HG02571 (cell line): ENCODE measurements around the gene GNAI2.
A peak's percentile ranks its signal among the peaks of the same experiment; 100 is the strongest.
"Not testable (repeated sequence)": the region's sequence is repeated elsewhere in the genome, so short reads cannot be mapped to it uniquely, and the experiment has no call there.

Experiments
- ATAC-seq: cut with Tn5 transposase; IDR thresholded peaks from one replicate; pipeline ENCODE4 v1.9.1; 2021; ENCODE audit warnings: mild to moderate bottlenecking, moderate library complexity; ENCODE audit not compliant: unreplicated experiment

Gene GNAI2

DNA sequence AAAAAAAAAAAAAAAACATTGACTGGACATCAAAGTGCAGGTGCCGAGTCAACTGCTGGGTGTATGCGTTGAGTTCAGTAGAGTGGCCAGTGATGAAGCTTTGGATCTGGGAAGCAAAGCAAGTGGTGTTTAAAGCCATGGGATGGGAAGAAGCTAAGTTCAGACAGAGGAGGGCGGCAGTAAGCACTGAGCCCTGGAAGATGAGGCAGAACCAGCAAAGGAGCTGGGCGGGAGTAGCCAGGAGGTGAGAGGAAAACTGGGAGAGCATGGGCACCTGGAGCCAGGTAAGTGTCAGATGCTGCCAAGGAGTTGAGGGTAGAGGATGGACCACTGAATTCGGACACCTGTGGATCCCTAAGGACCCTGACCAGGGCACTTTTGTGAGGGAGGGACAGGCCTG lies 11.4 kb upstream of the GNAI2 start:
- no peak for ATAC-seq

DNA sequence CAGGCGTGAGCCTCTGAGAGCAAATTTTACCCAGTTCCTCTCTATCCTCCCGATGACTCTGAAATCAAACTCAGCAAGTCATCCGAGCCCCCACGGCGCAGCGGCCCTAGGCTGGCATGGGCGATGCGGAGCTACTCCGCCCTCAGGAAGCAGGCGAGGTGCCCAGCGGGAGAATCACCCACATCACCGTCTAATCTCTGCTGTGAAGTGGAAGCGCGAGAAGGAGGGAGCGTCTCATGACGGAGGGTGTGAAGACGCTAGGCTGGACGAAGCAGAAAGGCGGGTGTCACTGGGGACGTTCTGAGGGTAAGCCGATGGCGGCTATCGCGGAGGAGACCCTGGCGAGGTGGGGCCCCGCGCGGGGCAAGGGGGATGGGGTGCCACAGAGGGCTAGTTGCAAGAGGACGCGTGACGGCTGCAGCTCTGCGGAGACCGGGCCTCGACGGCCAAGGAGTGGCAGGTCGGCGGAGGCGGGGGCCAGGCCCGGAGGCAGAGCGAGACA lies 9.1 kb upstream of the GNAI2 start:
- peak; percentile 1 for ATAC-seq

DNA sequence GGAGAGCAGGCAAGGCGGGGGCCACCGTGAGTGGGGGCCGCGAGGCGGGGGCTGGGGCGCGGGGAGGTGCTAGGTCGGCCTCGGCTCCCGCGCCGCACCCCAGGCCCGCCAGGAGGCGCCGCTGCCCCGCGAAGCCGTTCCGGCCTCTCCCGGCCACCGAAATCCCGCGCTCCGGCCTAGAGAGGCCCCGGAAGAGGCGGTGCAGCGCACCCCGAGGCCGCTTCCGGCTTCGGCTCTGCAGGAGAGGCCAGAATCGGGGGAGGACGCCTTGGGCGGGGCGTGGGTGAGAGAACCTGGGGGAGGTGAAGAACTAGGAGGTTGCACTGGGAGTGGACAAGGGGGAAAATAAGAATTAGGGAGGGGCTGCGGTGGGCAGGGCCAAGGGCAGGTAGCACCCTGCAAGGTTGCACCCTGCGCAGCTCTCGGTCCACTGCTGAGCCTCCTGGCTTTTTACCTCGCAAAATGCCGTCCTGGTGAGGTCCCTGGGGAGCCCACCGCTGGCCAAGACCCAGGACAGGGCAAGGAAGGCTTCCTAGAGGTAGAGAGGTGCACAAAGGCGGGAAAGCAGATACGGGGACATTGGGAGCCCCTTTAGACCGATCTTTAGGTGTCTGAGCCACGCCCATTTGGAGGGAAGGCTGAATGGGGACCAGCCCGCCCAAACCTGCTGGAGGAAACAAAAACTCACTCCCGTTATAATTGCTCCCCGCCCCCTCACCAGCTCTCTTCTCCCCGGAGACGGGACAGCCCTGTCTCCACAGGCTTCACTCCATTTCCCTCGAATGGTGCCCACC lies 8.4 kb upstream of the GNAI2 start:
- ATAC-seq, result peak; percentile 86

DNA sequence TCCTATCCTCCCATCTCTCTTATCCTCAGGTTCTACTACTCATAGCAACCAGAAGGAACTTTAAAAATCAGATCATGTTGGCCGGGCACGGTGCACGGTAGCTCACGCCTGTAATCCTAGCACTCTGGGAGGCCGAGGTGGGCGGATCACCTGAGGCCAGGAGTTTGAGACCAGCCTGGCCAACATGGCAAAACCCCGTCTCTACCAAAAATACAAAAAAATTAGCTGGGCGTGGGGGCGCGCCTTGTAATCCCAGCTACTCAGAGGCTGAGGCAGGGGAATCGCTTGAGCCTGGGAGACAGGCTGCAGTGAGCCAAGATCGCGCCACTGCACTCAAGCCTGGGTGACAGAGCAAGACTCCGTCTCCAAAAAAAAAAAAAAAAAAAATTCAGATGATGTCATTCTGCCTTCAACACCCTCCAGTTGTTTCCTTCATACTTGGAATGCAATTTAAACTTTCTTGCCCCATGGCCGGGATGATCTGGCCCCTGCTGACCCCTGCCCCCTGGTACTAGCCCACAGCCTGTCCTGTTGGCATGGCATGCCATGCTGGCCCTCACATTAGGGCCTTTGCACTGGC lies 7.7 kb upstream of the GNAI2 start:
- not testable (repeated sequence) for ATAC-seq

DNA sequence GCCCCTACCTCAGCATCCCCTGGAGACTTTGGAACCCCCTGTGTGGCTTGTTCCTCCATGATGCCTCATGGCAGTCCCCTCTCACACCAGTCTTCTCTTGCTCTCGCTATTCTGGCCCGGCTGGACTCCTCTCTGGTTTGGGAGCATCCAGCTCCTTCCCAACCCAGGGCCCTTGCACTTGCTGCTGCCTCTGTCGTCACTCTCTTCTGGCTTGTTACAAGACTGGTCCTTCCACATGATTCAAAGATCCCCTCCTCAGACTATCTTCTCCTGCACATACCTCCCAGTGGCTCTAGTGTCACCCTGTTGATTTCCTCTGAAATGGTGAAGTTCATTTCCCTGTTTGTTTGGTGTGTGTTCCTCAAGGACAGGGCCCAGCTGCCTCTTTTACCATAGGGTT lies 6.5 kb upstream of the GNAI2 start:
- no peak for ATAC-seq

DNA sequence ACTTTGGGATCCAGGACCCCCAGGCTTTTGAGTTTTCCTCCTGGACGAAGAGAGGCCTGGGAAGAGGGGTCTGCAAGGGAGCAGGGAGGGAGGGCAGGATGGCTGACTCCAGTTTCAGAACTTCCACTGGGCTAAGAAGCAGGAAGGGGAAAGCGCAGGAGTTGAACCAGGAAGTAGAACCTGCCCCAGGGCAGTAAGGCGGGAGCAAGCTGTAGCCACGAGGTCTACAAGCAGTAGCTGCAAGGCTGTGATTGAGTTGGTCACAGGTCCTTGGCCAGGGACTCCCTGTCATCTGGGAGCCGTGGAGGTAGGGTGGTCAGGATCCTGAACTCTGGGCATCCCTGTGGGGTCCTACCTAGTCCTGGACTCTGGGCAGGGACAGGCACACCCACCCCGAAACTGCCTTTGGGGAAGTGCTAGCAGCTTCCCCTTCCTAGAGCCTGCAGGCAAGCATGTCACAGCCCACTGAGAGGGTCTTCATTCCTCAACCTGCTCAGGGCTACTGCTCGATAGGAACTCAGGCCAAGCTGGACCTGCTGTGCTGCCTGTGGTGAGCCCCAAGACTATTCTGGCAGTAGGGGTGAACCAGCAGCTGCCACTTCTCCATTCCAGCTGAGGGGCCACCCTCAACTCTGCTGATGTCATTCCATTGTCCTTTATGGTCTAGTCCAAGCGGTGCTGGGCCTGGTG lies 5.8 kb upstream of the GNAI2 start:
- ATAC-seq, result no peak

DNA sequence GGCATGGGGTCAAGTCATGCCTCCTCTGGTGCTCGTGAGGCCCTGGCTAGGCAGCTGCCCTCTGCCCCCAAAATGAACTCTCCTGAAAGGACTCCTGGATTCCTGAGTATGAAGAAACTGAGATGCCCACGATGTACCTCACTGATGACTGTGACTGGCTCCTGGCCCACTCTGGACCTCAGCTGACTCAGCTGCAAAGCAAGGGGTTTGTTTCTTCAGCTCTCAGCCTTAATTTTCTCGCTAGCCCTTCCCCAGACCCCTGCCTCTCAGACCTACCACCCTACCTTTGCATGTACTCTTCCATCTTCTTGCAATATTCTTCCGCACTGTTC lies 5.2 kb upstream of the GNAI2 start:
- no peak for ATAC-seq

DNA sequence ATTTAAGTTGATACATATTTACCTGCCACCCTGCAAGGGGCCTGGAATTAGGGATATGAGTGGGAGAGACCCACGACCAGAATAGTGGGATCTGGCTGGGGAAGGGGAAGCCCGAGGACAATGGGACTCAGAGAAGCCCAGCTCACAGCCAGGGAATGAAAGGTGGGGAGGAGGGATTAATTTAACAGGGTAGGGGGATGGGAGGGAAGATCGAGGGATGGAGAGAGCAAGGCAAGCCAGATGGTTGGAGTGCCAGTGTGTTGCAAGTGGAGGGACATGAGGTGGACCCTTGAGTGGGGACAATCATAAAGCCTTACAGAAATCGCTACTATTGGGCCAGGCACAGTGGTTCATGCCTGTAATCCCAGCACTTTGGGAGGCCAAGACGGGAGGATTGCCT lies 4.4 kb upstream of the GNAI2 start:
- no peak for ATAC-seq

DNA sequence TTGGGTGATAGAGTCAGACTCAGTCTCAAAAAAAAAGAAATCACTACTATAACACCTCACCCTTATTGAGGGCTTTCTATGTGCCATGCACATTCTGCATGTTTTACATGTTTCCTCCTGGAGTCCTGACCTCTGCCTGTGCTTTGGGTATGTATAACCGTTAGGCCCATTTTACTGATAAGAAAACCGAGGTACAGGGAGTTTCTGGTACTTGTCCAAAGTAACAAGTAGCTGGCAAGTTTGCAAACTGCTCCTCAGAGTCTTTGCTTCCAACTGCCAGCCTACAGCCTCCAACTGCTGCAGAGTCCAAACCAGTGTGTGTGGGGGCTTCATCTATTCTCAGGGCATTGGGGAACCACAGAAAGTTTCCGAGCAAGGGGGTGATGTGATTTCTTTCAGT lies 3.7 kb upstream of the GNAI2 start:
- ATAC-seq, result no peak

DNA sequence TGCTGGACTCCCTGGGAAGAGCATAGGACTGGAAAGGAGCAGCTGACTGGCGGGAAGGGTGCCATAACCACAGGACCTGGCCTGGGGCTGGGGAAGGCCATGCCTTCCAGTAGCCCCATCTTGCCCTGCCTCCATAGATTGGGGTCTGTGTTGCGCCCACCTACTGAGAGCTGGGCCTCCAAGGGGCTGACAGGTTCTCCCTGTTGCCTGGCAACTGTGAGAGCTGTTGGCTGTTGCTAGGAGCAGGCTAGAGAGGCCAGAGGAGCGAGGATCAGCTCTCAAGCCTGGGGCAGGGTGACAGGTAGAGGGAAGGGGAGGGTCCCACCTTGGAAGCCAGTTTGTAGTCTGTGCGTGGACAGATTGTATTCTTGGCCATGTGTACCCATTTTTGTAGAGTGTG lies 2.8 kb upstream of the GNAI2 start:
- no peak for ATAC-seq

DNA sequence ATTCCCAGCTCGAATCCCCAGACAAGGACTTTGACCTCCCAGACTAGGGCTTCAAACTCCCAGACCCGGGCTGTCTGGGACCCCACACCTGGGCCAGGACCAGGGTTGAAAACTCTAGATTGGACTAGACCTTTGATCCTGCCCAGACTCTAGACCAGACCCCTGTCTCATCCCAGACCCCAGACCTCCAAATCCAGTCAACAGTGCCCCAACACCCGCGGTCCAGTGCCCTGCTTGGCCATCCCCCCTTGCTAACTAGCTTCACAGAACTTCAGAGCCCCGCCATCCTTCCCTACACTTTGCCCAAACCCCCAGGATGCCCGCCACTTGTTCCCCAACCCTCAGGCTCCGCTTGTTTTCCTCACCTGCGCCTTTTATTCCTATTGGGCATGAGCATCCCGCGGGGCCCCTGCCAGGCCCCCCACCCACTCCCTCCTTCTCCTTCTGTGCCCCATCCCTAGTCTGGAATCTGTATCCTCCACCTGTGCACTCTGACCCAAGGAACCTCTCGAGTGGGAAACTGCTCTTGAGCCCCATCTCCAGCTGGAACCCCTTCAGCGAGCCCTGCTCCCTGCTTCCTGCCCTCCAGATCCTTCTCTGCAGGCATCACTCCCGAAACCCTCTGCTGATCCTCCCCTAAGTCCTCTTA lies 604 bp downstream of the GNAI2 start:
- ATAC-seq, result no peak

DNA sequence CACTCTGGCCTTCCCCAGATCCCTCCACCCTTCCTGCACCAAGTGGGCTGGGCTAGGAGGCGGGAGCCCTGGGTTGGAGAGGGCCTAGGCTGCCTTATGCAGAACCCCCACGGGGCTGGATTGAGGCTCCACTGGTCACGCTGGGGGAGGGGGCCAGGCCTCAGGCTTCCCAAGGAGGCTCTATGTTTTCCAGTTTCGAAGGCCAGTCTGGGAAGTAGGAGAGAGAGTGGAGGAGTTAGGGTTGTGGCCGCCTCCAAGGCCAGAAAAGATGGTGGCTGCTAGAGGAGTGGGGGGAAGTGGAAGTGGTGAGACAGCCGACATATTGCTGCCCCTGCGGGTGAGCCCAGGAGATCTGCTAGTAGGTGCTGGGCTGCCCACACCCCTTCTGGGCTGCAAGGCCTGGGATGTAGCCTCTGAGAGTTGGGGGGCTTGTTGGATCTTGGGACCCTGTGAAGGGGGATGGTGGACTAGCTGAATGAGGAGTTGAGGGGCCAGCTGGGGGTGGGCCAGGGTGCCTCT lies 1.2 kb downstream of the GNAI2 start:
- ATAC-seq, result no peak

DNA sequence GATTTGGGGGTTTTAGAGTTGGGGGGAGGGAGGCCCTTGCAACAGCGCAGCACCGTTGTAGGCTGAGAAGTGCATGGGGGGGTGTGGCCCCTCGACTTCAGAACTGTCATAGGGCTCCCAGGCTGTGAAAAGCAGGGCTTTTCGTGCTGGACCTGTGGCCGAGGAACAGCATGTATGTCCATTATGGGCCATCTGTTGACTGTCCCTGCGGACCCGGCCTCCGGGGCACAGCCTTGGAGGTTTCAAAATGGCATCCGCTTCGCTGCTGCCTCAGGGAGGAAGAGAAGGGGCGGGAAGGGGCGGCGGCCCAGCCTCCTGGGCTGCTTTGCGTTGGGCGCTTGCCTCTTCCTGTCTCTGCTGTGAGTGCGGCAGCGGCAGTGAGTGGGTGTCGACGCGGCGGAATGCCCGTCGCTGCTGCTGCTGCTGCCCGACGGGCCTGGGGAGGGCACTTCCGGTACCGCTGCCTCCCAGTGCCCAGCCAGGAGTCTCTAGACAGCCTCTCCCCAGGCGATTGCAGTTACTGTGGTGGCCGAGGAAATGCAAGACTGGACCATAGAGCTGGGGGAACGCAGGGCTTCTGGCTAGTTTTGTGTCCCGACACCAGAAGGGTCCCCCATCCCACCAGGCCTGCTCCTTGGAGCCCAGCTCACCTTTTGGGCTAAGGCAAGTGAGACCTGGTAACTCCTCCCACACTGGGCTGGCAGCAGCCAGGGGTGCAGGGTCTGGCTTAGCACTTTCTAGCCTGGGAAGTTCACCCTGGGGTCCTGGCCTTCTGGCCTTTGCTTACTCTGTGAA lies 1.9 kb downstream of the GNAI2 start:
- ATAC-seq, result no peak

DNA sequence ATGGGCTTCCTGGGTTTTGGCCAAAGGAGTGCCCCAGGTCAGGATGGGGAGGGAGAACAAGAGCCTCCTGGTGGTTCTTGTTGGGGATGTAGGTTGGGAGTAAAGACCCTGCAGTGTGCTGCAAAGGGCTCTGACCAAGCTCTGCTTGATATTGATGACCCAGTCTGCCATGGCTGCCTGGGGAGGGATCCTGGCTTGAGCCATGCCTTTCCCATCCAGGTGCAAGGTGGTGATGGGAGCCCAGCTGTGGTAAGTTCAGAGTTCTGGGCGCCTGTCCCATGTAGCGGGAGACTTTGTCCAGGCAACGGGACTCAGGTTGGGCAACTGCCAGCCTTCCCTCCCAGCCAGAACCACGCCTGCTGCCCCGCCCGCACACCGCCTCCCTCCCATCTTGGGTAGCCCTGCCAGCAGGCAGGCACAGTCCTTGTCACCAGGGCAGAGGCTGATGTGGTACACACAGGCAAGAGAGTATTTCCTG lies 2.6 kb downstream of the GNAI2 start:
- ATAC-seq, result no peak

DNA sequence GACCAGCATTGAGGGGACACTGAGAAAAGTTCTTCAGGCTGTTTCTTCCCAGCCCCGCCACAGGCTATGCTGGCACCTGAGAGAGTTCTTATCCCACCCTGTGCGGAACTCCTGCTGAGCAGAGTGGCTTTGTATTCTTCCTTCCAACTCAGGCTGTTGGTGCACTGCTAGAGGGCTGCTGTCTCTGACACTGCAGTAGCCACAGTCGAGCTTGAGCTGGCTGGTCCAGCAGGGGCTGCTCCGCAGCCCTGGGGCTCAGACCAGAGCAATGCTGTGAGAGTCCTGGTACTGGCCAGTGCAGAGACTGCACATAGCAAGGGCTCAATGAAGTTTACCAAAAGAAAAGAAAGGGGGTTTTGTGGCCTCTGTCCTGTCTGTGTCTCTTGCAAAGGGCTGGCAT lies 3.6 kb downstream of the GNAI2 start:
- no peak for ATAC-seq

DNA sequence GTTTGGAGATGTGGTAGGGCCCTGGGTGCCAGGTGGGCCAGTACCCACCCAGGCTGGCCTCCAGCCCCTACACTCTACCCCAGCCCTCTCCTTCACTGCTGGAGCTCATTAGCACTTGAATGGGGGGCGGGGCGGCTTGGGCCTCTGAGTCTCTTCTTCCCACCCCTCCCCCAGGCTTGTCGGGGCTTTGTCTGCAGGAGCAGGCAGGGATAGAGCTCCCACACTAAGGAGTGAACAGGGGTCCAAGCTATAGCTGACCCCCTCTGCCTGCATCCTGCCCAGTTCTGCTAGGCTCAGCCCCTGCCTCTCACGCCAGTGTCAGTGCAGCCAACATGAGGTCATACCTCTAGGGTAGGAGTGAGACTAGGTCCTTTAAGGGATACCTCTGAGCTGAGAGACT lies 5.2 kb downstream of the GNAI2 start:
- ATAC-seq, result no peak

DNA sequence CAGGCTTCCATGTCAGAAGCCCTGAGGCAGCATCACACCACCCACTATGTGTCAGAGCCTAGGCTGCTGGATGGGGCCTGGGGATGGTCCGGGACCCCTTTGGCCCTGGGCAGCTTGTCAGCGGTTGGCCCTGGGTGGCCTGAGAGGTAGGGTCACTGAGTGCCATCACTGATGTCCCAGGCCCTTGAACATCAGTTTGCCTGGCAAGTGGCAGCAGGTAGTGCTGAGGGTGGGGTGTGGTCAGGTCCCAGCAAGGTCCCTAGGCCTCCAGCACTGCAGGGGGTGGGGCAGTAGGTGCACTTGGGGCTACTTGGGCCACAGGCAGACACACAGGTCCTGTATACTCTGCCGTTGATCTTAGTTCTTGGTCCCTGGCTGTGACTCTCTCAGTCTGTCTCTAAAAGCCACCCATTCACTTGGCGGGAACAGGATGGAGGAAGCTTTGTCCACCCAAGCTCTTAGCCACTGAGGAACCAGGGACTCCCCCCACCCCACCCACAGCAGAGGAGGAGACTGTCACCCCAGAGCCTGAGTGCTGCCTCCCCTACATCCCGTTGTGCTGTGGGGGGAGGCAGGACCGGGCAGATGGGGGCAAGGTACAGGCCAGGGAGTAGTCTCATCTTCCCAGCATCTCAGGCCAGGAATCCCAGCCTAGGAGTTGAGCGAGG lies 5.8 kb downstream of the GNAI2 start:
- ATAC-seq, result no peak

DNA sequence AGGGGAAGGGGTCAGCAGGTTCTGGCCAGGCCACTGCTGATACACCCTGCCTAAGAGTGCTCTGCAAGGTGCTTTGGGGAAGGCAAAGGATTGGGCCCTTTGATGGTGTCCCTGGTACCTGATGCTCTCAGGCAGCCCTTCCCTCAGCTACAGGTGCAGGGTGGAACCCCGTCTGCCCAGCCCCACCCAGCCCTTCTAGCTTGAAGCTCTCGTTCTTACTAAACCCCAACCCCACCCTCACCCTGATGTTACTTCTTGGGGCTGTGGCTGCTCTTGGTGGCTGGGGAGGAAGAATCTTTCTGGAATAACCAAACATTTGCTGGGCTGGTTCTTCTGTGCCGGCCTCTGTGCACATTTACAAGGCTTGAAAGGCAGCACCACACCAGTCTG lies 6.4 kb downstream of the GNAI2 start:
- no peak for ATAC-seq

DNA sequence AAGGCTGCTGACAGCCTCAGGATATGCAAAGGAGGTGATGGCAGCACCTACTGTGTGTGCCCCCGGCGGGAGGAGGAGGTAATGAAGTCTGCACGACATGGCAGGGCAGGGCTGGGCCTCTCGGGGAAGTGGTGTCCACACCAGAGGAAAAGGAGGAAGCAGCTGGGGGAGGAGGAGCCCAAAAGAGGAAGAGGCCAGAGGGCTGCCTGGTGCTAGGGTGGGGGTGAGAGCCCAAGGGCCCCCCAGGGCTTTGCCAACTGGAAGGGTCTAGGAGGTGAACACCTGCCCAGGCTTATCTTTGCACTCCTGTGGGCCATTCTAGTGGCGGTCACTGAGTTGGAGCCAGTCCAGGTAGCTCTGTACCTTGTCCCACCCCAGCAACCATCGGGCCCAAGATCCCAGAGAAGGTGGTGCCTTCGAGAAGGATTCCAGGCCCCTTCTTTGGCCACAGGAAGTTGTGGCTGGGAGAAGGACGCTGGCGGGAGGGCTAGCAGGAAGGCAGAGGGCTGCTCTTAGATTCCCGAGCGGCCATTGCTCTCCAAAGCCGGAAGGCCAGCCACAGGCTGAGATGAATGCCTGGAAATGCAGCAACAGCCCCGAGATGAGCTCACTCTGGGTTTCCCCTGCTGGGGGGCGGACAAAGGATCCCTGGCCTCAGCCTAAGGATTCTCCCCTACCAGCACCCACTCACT lies 7.0 kb downstream of the GNAI2 start:
- ATAC-seq, result no peak

DNA sequence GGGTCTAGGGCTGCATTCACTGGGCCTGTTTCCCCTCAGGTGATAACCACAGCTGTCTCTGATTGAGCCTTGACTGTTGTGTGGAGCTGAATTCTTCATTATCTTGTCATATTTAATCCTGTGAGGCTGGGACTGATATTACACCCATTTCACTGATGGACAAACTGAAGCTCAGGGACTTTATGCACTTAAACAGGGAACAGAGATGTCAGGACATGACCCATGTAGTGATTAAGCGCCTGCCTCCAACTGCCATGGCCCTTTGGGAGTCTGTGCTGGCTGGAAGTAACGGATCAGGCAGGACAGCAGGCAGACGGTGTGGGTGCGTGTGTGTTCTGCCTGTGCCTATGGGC lies 7.5 kb downstream of the GNAI2 start:
- no peak for ATAC-seq
